Measurements from ENCODE around the gene IL7R.
A peak's percentile ranks its signal among the peaks of the same experiment; 100 is the strongest.

IL7R gene

DNA sequence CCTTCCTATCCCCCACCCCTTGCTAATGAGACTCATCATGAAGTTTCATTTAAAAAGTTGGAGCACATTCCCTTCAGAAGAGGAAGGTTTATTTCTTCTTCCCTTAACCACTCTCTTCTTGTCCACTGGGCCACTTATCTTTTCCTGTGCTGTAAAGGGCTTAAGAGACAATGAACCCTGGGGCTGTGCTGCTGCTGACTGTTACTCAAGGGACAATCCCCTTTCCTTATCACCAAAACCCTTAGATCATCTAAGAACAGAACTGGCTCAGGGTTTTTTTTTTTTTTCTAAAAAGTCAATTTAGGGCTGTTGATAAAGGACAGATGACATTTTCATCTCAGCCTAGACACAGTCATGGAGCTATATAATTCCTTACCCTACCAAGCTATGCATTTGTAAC is 52.1 kb downstream of the IL7R start:
- DNase-seq (ENCODE audit: low read depth in 1 of 2, low spot score in 1 of 2), result no peak
- no peak for TF ChIP-seq JUND (IDR thresholded peaks at IDR 0.05; ENCODE audit: low read depth)
- in situ Hi-C loops (cut with HindIII; ENCODE audit: low pct_unique_long_range_greater_than_20kb, low sequenced_read_pairs), result no loop called here

DNA sequence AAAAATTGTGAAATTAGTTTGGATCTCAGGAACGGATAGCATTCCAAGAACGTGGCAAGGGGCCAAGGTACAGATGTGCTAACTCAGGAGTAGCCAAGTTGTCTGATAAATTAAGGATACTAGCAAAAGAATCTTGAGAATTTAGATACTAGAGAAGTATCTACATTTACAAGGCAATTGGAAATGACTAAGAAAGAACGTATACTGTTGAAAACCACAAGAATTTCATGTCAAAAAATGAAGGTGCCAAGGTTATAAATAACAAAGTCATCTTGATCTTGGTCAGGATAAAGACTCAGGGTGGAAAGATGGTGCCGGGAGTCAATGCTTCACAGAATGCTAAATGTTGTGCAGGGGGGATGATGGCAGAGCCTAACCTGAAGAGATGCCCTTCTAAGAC is 62.5 kb downstream of the IL7R start:
- no peak for TF ChIP-seq JUND (IDR thresholded peaks at IDR 0.05; ENCODE audit: low read depth)
- in situ Hi-C loops (cut with HindIII; ENCODE audit: low pct_unique_long_range_greater_than_20kb, low sequenced_read_pairs), result no loop called here
- no peak for DNase-seq (ENCODE audit: low read depth in 1 of 2, low spot score in 1 of 2)

DNA sequence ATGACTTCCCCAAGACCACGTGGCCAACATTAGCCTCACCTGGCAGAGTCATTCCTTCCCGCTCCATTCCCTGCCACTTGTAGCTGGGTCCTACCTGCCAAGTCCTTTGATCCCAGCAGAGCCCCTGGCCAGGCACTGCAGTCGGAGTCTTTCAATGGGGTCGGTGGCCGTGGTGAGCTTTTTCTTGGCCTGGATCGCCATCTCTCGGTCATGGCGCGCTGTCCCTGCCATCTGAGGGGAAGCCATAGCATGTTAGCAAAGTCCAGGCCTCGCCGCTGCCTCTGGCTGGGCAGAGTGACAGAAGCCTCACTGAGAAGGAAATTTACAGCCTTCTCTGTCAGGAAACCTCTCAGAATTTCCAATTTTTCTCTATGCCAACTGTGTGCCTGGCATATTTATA is 64.2 kb downstream of the IL7R start:
- DNase-seq (ENCODE audit: low read depth in 1 of 2, low spot score in 1 of 2), result no peak
- in situ Hi-C loops (cut with HindIII; ENCODE audit: low pct_unique_long_range_greater_than_20kb, low sequenced_read_pairs), result no loop called here

DNA sequence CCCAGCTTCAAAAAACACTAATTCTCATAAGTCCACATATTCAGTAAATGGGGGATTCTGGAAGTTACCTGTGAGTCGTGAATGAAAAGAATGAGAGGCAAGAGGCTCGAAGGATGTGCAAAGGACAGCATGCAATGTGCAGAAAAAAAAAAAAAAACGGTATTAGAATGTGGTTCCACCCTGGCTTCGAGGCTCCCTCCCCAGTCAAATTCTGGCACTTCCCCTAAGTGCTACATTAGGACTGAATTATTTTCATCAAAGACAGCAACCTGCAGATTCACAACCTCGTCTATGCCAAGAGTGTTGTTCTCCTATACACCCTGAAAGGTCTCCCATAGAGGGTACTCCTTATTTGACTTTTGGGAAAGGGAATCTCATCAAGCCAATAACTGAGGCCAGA is 65.2 kb downstream of the IL7R start:
- no peak for TF ChIP-seq JUND (IDR thresholded peaks at IDR 0.05; ENCODE audit: low read depth)
- in situ Hi-C loops (cut with HindIII; ENCODE audit: low pct_unique_long_range_greater_than_20kb, low sequenced_read_pairs), result no loop called here
- DNase-seq (ENCODE audit: low read depth in 1 of 2, low spot score in 1 of 2), result no peak

More for the DNA sequence above, 64.2 kb downstream of the IL7R start:
- TF ChIP-seq JUND (IDR thresholded peaks at IDR 0.05; ENCODE audit: low read depth), result no peak

DNA sequence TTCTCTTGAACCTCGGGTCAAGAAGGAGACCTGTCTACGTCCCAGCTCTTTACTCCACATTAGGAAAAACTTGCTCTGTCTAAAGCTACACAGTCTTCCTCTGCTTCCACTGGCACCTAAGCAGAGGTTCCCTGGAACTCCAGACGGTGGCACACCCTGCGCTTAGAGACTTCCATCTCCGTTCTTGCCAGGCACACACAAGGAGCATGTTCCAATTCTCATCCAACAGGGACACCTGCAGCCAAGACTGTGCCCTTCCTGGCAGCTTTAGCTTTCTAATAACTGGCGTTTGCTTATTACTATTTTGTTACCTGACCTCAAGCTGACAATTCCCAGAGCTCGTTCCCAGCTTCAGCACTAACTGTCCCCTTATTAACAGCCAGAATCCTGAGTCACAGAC is 65.8 kb downstream of the IL7R start:
- DNase-seq (ENCODE audit: low read depth in 1 of 2, low spot score in 1 of 2), result peak; percentile 26 to 86
- in situ Hi-C loops (cut with HindIII; ENCODE audit: low pct_unique_long_range_greater_than_20kb, low sequenced_read_pairs), result no loop called here

DNA sequence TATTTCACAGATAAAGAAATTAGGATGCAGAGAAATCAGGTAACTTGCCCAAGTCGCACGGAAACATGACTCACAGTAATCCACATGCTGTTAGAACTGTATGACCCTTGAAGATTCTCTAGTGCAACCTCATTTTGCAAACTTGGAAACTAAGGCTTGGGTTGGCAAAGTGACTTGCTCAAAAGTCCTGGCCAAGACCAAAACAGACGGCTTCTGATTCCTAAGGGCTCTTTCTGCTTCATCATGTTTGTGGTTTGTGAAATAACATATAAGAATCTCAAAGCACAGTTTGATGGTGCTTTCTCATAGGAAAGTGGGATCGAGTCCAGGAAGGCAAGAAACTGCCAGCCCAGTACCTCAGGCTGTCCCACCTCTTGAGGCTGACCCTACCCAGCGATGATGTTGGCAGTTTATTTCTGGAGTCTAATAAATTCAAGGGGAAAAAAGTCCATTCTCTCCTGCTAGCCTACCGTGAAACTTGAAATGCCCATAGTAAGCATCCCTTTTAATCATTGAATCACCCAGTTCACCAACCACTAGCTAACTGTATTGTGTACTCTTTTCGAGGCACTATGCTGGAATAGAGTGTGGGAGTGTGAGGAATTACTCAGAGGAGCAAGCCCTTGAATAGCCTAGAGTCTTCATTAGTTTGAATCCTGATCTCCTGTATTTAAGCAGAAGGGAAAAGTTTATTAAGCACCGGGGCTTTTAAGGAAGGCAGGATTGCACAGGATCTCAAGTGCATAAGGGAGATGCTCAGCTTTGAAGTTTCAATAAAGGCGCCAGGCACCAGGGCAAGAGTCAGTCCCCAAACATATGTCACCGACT is 67.6 kb downstream of the IL7R start:
- in situ Hi-C loops (cut with HindIII; ENCODE audit: low pct_unique_long_range_greater_than_20kb, low sequenced_read_pairs), result no loop called here
- TF ChIP-seq JUND (IDR thresholded peaks at IDR 0.05; ENCODE audit: low read depth), result no peak
- no peak for DNase-seq (ENCODE audit: low read depth in 1 of 2, low spot score in 1 of 2)

More for the DNA sequence above, 65.8 kb downstream of the IL7R start:
- TF ChIP-seq JUND (IDR thresholded peaks at IDR 0.05; ENCODE audit: low read depth), result no peak

DNA sequence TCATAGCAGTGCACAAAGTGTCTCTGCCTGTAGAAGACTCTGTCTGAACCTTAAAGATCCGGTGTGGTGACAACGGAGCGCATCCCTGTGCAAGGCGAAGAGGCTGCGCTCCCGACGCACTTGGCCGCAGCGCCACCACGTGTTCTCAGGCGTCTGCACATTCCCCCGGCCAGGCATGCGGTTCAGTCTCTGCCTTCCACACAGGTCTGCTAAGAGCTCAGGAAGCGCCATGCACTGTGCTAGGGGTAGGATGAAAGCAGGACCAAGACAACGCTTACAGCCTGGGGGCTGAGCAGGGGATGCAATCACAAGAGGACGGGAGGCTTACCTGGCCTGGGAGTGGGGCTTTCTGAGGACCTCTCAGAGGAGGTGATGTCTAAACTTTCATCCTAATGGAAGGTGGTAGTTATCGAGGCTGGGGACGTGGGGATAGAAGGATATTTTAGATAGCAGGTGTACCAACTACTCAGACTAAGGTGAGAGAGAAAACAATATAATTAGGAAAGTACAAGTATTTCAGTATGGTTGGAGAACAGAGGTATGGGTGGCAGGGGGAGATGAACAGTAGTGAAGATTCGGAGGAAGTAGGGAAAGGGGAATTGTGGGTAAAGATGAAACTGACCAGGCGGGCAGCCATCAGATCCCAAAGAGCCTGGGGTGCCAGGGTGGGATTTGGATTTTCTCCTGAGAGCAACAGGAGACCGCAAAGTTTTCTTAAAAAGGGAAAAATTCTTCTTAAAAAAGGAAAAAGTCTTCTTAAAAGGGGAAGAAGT is 68.4 kb downstream of the IL7R start:
- in situ Hi-C loops (cut with HindIII; ENCODE audit: low pct_unique_long_range_greater_than_20kb, low sequenced_read_pairs), result no loop called here
- TF ChIP-seq JUND (IDR thresholded peaks at IDR 0.05; ENCODE audit: low read depth), result no peak
- DNase-seq (ENCODE audit: low read depth in 1 of 2, low spot score in 1 of 2), result peak; percentile 52 to 84

DNA sequence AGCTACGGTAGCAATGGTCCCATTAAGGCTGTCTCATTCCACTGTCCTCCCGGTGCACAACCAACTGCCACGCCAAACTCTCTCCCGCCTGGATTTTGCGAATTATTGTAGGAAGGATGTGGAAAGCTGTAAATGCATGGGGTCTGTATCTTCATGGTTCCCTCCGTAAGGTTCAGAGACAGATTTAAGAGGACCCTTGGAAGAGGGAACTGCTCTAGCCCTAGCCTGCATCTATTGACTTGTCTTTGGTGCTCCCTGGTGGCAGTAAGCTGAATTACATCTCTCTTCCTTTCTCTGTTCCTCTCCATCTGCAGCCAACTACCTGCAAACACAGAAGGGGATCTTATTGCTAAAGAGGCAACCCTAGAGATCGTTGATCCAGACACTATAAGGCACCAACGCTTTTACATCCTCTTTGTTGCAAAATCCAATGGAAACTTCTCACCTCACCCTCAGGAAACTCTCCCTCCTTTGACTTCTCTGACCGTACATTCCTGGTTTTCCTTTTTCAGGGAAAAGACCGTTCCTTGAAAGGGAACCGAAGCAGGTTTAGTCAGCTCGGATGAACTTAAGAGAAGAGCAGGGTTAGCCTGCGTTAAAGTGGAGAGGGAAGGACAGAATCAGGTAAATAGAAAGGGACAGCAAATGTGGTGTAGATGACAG is 69.8 kb downstream of the IL7R start:
- peak; percentile 21 to 78 for DNase-seq (ENCODE audit: low read depth in 1 of 2, low spot score in 1 of 2)
- no peak for TF ChIP-seq JUND (IDR thresholded peaks at IDR 0.05; ENCODE audit: low read depth)
- in situ Hi-C loops (cut with HindIII; ENCODE audit: low pct_unique_long_range_greater_than_20kb, low sequenced_read_pairs), result no loop called here

Measured in T47D (cell line).